GM18867 (cell line): ENCODE results near the gene SHISA8.

ENCODE experiments used
- ATAC-seq: cut with Tn5 transposase; IDR thresholded peaks from one replicate; pipeline ENCODE4 v1.9.1; 2021; ENCODE audit warnings: mild to moderate bottlenecking, moderate library complexity; ENCODE audit not compliant: unreplicated experiment

SHISA8 gene

DNA sequence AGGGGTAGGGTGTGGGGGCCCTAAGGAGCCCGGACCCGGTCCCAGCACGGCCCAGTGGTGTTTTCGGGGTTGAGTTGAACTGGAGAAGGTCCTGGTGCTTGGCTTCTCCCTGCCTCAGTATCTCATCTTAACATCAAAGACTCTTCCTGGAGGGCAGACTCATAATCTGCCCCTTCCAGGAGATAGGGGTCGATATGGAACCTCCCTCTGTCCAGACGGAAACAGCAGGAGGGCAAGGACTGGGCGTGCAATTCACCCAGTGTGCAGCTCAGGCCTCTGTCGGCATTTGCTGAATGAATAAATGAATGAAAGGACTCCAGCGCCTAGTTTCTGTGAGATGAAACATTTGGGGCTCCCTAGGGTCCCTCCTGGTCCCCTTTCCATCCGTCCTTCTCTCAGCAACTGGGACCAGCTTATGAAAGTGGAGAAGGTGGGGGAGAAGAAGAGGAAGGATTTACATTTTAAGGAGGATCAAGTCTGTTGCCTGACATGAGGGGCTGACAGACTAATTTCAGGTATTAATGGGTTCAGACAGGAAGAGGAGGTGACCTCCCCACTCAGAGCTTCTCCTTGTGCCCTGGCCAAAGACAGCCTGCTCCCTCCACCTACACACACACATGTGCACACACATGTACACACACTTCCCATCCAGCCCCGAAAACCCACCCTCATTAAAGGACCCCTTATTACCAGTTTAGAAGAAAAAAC is 1.1 kb upstream of the SHISA8 start:
- ATAC-seq: no peak

DNA sequence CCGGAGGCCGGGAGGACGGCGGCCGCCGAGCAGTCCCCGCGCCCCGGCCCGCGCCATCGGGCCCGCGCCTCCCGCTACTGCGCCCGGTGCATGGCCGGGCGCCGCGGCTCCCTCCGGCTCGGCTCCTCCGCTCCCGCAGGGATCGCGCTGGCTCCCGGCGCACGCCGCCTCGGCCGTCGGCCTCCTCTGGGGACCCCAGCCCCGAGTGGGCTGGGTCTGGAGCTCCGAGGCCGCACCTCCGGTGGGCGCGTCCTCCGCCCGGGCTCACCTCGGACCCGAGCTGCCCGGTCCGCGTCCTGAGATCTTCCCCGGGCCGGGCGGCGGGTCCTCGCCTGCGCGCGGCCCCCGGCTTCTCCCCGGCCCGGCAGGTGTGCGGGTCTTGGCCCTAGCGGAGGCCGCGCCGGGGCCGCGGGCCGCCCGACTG is 251 bp downstream of the SHISA8 start:
- ATAC-seq: no peak

DNA sequence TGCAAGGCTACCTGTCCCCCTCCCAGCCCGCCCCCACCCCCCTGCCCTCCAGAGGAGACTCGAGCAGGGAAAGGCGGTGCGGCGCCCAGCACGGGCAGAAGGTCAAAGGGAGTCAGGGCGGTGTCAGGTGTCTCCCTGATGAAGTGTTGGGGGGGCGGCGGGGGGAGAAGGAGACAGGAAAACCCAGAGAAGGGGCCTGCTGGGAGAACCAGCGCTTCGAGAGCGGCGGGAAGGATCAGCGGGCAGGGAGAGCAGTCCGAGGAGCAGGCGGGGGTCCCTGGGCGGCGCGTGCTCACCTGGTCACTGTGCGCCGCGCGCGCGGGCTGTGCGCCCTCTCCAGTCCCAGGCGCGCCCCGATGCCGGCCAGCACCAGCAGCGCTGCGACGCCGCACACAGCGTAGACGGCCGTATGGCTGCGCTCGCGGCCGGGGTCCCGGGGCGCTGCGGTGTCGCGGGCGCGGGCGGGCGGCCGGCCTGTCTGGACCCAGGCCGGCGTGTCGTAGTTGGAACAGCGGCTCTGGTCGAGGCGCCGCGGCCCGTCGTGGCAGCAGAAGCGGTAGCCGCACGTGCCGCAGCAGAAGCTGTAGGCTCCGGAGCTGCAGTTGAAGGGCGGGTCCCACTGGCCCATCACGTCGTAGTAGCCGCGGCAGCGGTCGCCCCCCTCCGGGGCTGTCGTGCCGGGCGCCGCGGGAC is 886 bp downstream of the SHISA8 start:
- no peak for ATAC-seq

DNA sequence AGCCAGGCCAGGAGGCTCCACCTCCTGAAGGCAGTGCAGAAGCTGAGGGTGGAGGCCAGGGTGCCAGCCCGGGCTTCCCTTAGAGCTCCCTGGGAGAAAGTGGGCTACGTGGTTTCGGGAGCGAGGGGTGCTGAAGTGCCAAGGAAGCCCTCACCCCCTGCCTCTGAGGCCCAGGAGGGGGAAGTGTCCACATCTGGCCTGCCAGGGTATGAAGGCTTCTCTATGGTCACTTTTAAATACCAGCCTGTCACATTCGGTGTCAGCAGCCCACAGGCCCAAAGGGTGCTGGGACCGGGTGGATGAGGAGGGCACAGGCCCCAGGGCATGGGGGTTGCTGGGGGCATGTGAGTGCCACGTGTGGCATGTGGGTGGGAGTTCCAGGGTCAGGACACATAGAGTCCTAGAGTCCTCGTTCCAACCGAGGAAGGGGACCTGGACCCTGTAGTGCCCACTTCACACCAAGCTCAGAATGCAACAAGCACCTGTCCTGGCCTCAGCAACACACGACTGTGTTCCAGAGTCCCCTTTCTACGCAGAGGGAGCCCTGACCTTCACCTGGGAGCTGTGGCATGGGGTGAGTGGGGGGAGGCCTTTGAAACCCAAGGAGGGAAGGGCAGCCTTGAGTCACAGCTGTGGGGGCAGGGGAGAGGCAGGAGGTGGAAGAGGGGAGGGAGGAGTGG is 1.7 kb downstream of the SHISA8 start:
- no peak for ATAC-seq

DNA sequence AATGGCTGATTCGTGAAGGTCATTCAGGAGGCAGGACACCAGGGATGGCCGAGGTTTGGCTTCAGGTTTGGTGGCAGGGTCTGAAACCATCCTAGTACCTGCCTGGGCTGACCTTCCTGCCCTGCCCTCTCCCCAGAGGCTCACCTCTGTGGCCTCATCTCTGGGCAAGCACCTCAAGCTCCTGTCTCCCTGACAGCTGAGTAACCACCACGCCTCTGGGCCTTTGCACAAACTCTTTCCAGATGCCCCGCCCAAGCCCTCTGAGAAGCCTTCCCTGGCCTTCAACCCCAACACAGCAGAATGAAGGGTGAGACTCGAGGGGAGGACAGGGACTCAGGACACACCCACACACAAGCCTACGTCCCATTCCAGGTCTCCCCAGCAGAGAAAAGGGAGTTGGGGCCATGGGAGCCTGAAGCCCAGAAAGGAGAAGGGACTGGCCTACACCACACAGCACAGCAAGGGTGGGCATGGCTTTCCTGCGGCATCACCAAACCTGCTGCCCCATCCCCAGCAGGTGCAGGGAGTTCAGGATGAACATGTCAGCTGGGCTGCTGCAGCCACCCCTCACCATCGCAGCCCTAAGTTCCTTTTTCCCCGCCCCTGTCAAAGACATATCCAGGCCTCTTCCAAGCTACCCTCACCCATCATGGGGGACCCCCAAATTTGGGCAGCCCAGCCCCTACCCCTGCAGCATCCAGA is 2.4 kb downstream of the SHISA8 start:
- no peak for ATAC-seq

DNA sequence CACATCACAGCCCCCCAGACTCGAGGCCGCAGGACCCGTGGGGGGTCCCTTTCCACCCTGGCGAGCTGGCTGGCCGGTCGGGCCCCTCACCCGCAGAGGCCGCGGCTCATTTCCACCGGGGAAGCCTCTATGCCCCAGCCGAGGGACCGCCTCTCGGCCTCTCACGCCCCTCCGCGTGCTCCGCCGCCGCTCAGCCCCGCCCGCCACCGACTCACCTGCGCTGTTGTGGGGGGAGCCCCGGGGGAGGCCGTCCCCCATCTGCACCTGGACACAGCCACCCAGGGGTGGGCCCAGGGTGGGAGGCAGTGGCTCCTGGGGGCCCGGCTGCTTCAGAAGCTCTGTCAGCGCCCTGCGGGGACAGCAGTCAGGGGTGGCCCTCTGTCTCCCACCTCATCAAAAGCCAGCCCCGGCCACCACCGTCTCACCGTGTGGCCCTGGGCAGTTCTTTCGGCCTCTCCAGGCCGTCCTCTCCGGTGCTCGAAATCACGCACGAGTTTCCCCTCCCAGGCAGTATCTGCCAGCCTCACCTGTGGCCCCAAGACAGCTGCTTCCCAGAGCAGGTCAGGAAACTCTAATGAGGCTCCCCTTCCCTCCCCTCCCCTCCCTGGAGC is 3.8 kb downstream of the SHISA8 start:
- no peak for ATAC-seq

DNA sequence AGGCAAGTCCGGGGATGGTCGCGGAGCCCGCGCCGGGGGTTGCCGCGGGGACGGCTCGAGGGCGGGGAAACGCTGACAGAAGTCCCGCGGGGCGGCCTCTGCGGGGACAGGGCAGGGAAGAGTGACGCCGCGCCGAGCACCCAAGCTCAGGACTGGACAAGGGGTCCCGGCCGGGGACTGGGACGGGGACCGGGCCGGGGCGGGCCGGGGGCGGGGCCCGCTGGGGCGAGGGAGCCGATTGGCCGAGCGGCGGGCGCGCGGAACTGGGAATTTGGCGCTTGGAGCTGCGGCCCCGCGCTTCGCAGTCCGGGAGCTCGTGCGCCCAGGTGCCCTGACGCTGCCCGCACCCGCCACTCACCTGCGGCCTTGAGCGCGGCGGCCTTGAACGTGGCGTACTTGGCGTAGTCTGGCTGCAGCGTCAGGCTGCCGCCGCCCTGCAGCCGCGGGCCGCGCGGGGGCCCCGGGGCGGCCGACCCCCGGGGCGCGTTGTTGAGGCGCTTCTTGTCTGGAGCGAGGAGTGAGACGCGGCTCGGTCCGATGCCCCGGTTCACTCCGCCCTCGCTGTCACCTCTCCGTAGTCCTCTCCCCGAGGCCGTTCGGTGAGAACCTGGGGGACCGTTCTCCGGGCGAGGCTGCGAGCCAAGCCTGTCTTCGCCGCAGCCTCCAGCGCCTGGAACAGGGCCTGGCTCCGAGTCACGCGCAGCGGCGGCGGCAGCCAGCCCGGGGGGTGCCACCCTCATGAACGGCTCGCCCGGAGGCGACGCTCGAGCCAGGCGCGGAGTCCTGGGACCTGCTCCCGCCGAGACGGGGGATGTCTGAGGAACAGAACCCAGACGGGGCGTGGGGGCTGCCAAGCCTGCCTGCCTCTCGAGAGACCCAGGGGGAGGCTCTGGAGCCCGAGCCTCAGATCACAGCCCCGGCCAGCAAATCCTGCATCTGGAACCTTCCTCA is 4.5 kb downstream of the SHISA8 start:
- no peak for ATAC-seq

DNA sequence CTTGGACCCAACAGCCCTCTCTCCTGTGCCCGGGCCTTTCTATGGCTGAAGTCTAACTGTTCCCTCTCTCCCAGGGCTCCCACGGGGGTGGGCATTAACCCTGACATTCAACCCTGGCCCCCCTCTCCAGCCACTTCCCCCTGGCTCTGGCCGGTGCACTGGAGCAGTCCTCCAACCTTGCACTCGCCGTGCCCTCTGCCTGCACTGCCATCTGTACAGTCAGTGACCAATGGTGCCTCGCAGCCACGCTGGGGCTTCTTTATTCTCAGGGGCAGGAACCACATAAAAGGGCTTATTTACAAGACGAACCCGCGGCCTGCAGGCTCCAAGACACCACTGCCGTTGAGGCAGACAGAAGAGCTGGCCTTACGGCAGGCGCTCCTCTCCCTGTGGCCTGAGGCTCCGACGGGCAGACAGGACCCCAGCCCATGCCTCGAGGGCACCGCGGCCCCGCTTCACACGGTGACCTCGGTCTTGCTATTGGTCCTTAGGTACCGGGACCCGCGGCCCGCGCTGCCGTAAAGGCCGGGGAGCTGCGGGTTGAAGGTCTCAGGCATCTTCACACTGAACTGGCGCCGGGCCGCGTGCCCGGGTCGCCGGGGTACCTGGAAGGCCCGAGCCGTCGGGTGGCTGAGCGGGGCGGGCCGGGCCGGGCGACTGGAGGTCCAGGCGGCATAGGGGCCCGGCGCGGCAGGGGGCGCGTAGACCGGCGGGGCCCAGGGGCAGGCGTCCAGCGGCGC is 5.4 kb downstream of the SHISA8 start:
- ATAC-seq: no peak

DNA sequence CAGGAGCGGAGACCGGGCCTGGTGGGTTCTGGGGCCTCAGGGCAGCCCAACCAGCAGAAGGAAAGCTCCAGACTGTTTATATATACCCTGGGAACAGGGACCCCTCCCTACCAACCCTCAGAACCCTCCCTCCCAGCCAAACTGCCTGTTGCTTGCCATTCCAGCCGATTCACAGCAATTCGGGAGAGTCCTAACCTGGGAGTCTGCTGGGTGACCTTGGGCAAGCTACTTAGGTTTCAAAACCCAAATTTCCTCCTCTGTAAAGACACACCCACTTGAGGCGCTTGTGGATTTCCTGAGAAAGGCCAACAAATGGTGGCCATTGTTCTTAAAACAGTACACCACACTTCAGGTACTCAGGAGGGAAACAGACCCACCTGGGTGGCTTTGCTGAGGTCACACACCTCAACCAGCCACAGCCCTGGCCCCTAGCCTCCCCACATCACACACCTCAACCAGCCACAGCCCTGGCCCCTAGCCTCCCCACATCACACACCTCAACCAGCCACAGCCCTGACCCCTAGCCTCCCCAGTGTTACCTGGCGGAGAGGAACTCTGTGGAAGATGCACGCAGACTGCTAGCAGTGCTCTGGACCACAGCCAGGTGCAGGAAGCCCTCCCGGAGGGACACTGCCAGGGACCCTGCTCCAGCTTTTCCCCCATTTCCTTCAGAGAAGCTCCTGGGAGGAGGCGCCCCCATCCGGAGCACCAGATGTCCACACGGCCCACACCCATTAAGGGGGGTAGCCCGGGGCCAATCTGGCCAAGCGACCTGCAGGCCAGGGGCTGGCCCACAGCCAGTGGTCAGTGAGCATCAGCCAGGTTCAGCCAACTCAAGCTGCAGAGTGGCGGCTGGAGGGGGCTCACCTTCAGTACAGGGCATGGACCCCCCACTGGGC is 6.2 kb downstream of the SHISA8 start:
- no peak for ATAC-seq

DNA sequence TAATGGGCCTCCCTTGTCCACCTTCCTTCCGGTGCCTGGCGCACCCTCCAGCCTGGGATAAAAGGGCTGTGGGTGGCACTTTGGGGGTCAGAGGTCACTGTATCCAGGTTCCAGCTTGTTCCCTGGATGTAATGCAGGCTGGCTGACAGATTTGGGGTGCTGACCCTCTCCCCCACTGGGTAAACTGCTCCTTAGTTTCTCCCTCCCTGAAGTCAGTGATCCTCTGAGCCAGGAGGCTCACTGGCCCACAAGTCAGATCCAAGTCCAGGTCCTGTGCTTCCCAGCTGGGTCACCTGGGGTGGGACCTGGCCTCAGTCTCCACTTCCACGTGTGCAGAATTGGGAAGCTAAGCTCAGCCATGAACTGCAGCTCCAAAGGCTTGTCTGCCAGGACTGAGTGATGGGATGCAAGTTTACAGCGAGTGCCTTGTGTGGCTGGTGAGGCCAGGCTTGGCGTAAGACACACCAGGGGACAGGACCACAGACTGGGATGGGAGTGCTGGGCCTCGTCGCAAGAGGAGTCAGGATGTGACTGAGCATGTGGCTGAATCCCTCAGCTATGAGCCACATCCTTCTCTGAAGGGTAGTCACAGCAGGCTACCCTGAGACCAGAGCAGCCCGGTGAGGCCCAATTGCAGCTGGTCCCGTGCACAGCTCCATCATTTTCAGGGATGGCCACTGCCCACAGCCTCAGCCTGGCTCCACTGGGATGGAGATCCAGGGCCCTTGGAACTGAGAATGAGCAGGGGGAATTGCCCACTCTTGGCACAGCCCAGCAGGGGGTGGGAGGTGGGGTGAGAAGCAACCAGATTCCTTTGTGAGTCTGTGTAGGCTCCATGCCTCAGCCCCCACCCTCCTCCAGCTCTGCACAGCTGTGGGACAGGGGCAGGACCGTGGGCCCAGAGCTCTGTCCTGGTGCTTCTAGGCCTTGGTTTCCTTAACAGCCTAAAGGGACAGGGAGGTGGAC is 7.2 kb downstream of the SHISA8 start:
- ATAC-seq: no peak

DNA sequence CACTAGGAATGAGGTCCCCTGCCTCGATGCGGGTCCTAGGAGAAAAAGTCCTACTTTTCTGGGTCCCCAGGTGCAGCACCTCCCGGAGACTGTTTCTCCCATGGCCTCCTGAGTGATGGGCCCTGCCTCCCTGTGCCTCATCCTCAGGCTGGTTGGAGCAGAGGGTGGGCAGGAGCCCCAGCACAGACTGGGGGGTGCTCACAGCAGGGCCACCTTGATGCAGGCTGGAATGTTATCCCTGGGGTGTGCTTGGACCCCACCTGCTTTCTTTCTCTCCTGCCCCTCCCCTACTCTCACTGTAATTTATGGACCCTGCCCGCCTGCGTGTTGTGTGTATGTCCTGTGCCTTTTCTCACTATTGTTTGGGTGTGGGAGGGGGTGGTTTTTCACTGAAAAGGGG is 8.1 kb downstream of the SHISA8 start:
- no peak for ATAC-seq

DNA sequence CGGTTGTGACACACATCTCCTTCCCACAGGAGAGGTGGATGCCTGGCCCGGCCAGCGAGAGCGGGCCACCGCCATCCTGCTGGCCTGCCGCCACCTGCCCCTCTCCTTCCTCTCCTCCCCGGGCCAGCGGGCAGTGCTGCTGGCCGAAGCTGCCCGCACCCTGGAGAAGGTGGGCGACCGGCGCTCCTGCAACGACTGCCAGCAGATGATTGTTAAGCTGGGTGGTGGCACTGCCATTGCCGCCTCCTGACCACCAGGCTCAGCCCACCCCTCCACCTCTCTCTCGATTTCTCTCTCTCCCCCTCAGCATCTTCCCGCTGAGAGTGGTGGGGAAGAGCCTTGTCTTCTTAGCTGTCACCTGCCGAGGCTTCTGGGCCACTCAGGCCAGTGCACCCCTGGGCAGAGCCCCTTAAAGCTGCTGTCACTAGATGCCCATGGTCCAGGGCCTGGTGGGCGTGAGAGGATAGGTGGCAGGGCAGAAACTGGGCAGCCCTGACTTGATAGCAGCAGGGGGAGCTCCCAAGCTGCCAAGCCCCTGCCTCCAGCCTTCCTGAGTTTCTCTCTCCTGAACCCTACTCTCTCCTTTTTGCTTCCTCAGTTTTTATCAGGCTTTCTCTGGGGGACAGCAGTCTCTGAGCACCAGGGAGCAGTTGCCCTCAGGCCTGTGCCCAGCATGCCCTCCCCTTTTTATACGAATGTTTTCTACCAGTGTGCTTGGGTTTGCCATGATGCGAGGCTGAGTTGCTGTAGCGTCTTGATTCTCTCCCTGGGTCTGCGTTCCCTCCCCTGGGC is 9.3 kb downstream of the SHISA8 start:
- no peak for ATAC-seq

DNA sequence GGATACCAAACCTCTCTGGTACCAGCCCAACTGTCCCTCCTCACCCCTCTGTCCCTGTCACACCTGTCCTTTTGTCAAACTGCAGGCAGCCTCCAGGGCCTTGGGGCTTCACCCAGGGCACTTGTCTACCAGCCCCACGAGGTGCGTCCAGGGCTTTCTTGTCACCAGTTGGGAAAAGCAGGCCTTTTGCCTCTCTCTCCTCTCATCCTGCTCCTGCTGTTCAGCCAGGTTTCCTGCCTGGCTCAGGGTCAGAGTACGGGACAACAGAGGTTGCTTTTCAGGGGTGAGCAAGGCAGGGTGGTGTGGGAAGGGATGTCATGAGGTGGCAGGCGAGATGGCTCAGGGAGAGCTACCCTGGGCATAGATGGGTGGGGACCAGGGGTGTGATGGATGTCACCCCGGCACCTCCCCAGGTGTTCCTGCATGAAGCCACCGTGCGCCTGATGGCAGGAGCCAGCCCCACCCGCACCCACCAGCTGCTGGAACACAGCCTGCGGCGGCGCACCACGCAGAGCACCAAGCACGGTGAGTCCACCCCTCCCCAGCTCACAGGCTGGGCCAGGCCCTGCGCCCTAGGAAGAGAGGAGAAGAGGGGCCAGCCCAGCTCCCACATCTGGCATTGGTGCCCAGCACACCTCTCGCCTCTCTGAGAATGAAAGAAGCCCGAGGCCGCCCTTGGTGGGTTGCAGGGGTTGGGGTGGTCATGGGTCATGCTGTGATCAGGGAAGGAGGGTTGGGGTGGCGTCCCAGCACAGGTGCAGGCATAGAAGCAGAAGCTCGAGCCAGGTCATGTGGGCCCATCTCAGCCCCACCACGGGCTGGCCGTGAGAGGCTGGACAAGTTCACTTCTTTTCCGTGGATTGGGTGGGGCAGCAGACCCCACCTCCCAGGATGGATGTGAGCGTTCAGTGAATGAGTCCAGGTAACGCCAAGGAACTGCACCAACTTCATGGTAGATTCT is 10.1 kb downstream of the SHISA8 start:
- no peak for ATAC-seq

DNA sequence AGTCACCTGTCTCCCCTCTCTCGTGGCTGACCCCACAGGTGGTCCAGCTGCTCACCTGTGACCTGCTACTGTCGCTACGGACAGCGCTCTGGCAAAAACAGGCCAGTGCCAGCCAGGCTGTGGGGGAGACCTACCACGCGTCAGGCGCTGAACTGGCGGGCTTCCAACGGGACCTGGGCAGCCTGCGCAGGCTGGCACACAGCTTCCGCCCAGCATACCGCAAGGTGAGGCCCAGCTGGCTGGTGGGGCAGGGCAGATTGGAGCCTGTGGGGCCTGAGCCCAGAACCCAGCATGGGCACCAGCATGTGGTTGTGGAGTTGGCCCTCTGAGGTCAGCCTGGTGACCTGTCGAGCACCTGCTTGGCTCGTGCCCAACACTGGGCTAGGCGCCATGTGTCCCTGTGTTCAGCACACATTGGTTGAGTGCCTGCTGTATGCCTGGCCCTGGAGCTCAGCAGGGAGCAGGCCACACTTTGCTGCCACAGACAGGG is 11.9 kb downstream of the SHISA8 start:
- ATAC-seq: no peak

DNA sequence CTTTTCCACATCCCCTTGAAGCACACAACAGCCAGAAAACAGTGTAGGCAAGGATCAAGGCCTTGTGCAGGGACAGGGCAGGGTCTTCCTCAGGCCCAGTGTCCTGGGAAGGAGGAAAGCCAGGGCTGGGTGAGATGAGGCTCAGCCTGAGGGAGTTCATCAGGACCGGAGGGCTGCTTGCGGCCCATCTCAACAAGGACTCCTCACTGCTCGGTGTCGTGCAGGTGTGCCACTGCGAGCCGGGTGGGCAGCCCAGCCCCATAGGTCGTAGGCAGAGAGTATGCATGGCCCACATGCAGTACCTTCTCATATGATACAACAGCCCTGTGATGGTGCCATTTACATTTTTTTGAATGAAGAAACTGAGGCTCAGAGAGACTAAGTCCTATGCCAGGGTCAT is 12.9 kb downstream of the SHISA8 start:
- no peak for ATAC-seq
